EH (cell line): ENCODE results near the gene NPY2R.

Experiments used
- DNase-seq: peaks from one replicate; pipeline ENCODE4 v3.0.0-alpha.2; 2015; ENCODE audit warnings: low read depth

Gene NPY2R

DNA sequence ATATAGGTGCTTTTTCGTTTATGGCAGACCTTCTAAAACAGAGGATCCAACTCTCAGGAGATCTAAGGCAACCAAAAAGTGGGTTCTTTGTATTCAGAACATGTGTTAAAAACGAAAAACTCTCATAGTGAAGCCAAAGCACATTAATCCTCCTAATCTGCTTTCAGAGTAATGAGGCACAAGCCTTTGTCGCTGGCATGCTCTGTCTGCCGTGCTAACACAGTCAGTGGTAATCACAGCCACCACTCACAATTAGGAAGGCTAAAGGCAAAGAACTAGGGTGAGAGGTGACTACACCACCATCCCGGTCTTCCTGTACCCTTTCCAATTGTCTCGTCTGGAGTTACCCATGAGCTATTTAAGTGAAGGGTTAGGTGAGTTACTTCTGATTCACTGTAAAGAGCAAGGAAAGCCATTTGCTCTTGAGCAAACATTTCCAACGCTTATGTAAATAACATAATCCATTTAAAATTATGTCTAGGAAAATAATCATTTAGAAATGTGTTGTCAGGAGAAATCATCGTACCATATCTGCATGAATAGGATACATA, 40.7 kb downstream of the NPY2R start:
- DNase-seq = no peak

DNA sequence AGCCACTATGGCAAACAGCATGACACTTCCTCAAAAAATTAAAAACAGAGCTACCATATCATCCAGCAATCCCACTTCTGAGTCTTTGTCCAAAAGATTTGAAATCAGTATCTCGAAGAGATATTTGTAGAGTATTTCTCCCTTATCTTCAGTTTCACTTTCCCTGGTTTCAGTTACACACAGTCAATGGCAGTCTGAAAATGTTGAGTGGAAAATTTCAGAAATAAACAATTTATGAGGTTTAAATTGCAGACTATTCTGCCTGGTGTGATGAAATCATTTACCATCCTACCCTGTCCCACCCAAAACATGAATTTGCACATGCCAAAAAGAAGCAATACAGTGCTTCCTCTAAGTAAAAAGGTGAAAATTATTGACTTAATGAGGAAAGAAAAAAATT, 43.9 kb downstream of the NPY2R start:
- no peak for DNase-seq

GRCh38 chr4:155263480-155263879, 55.0 kb downstream of the NPY2R start:
- DNase-seq = no peak

- DNase-seq = no peak
These were observed 56.7 kb downstream of the NPY2R start for GRCh38 chr4:155265113-155265512.
